ENCODE data around the gene TMEM254.
"Not testable (repeated sequence)": the region's sequence is repeated elsewhere in the genome, so short reads cannot be mapped to it uniquely, and the experiment has no call there.

TMEM254 gene, protein sequence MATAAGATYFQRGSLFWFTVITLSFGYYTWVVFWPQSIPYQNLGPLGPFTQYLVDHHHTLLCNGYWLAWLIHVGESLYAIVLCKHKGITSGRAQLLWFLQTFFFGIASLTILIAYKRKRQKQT

DNA sequence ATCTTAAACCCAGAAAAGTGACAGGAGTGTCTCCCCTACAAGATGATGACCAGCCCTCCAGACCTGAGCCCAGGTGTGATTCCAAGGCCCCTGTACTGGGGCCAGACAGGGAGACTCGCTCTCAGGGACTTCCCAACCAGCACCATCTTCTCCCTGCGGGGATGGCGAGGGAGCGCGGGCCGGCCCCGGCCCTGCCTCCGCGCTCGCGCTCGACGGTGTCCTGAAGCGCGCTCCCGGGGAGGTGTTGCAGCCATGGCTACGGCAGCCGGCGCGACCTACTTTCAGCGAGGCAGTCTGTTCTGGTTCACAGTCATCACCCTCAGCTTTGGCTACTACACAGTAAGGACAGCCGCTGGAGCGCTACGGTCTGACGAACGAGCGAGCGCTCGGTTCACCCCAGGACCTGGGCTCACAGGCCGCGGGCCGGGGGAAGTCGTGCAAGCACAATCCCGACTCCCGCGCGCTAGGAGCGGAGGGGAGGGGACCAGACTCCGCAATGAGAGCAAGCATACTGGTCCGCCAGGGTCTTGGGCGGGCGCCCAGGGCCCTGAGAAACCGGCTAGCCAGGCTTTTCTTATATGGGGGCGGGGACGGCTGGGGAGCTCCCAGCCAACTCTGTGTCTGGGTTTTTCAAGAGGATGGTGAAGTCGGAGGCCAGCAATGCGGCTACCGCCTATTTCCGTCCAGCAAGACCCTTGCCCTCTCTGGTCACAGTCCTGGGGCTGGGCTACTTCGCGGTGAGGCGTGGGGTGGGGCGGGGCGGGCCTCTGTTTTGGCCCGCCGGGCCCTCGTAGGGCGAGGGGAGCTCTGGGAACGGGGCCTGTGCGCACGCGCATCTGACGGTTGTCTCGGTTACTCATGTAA lies at the start of gene TMEM254:
TMEM254 (plus strand) TSS at position 218 of the 864 bp plus-strand sequence; CDS start at position 253, 35 bp downstream.
- peak; percentile 90 for DNase-seq

DNA sequence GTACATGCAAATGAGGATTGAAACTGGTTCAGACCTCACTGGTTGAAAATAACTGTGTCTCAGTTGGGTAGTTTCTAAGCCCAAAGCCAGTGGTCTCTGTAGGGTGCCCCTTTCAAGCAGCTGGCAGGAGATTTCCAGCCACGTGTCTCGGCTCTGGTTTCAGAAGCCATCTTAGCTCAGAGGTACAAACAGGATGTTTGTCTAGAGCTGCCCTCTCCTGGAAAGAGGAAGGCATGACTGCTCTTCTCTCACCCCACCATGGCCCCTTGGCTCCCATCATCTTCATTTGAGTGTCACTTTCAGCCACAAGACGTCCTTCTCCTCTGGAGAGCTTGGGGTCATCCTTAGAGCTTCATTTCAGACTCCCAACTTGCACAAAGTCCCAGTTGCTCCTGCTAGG lies 49.3 kb upstream of the TMEM254 start:
- not testable (repeated sequence) for DNase-seq

DNA sequence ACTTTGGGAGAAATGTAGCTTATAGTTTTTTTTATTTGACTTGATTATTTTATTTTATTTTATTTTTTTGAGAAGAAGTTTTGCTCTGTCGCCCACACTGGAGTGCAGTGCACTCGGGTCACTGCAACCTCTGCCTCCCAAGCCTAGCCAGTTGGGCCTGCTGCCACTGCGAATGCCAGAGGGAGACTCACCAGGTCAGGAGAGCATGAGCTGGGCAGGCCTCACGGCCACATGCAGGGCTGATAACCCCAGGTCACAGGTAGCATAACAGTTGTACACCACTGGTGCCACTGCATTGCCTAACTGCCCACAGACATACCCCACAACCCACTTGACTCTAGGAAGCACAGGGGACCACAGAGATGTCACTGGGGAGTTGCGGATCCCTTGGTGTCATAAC lies 48.6 kb upstream of the TMEM254 start:
- not testable (repeated sequence) for DNase-seq

DNA sequence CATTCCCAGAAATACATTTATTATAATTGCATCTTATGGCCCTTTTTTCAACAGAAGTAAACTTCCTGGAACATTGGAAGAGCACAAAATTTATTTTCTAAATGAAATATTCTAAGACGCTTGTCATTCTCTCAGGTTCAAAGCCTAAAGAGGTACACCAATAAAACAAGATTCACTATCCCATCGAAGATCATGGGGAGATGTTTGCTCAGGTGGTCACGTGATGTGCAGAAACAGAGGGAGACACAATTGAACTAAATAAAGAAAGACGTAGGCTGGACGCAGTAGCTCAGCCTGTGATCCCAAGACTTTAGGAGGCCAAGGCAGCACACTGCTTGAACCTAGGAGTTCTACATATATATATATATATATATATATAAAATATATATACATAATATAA lies 46.0 kb upstream of the TMEM254 start:
- DNase-seq: no peak

DNA sequence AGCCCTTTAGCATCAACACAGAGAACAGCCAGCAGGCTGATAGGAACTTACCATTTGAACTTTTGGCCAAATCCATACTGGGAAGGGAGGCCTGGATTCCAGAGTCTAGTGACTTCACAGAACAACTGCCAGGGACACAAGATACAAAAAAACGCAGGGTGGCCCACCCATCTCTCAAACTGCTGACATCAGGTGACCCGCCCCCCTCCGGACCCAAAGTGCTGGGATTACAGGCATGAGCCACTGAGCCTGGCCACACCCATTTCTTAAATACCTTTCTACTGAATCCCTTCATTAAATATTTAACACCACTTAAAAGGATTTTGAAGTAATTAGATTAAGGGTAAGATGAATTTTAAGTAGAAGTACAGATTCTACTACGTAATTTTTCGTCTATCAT lies 43.7 kb upstream of the TMEM254 start:
- DNase-seq: not testable (repeated sequence)

DNA sequence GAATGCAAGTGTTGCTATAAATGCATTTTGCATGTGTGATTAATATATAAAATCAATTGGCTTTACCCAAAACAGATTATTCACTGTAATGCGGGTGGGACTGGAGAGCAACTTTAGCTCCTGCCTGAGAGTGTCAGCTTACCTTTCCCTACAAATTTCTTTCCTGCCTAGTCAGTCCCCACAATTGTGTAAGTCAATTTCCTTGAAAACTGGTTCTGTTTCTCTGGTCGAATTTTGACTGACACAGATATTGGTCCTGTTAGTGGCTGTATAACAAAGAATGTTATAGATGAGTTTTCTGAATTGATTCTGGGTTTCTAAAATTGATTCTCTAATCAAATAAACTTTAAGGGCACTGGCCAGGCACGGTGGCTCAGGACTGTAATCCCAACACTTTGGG lies 43.0 kb upstream of the TMEM254 start:
- DNase-seq: not testable (repeated sequence)

DNA sequence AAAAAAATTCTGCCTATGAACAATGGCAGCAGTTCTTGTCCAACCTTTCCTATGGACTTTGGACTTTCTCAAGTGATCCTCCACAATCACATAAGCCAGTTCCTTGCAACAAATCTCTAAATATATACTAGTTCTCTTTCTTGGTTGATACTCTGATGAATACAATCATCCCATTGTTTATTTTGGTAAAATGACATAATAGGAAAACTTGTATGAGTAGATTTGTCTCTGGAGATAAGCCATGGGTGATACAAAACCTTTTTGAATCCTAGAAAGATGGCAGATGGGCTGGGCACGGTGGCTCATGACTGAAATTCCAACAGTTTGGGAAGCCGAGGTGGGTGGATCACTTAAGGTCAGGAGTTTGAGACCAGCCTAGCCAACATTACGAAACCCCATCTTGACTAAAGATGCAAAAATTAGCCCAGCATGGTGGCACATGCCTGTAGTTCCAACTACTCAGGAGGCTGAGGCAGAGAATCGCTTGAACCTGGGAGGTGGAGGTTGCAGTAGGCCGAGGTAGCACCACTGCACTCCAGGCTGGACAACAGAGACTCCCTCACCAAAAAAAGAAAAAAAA lies 41.5 kb upstream of the TMEM254 start:
- DNase-seq: not testable (repeated sequence)

DNA sequence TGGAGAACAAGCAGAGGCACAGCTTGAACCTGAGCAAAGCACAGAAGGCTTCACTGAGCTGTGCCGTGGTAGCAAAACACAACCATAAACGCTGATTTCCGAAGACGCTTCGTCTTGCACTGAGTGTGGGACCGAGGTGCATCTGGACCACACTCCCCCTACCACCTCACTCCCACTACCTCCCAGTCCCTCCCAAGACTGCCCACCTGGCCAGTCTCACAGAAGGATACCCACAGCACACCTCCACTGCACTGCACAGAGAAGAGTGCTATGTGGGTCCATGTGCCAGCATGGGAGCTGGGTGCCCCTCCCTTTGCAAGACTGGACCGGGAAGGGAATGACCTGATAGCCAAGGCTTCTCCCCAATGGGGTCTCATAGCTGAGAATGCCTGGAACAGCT lies 40.2 kb upstream of the TMEM254 start:
- not testable (repeated sequence) for DNase-seq

DNA sequence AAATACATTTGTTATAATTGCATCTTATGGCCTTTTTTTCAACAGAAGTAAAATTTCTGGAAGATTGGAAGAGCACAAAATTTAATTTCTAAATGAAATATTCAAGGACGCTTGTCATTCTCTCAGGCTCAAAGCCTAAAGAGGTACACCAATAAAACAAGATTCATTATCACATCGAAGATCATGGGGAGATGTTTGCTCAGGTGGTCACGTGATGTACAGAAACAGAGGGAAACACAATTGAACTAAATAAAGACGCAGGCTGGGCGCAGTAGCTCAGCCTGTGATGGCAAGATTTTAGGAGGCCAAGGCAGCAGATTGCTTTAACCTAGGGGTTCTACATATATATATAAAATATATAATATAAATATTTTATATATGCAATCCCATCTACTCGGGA lies 37.3 kb upstream of the TMEM254 start:
- no peak for DNase-seq

DNA sequence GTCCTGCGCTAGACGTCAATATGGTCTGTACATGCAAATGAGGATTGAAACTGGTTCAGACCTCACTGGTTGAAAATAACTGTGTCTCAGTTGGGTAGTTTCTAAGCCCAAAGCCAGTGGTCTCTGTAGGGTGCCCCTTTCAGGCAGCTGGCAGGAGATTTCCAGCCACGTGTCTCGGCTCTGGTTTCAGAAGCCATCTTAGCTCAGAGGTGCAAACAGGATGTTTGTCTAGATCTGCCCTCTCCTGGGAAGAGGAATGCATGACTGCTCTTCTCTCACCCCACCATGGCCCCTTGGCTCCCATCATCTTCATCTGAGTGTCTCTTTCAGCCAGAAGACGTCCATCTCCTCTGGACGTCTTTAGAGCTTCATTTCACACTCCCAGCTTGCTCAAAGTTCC lies 33.5 kb upstream of the TMEM254 start:
- not testable (repeated sequence) for DNase-seq

DNA sequence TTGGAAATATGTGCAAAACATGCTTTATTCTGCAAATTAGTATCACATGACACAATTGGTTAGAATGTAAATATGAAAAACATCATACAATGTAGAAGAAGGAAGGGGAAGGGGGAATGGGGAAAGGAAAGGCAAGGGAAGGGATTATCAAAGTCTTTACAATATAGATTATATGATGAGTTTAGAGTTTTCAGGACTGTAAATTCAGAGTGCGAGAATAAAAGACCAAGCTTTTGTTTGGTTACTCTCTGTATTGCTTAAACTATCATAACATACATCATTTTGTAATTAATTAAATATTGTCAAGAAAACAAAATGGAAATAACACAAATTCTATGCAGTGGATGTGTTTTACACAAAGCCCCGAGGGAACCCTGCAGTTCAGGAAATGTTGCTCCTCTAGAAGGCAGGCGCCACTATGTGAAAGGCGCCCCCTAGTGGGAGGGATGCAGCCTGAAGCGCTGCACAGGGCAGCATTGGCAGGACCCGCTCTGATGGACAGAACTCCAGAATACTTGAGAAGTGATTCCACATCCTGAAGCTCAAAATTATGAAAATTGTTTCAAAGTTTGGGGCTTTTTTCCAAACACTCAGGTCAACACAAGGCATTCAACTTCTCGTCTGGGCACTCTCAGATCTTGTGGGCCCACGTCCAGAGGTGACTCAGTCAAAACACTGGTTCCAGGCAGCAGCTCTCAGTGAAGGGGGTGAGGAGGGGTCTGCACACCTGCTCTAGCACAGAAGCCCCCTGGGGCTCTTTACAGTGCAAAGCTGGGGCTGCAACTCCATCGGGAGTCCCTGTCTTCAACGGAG lies 31.6 kb upstream of the TMEM254 start:
- DNase-seq: peak; percentile 67

DNA sequence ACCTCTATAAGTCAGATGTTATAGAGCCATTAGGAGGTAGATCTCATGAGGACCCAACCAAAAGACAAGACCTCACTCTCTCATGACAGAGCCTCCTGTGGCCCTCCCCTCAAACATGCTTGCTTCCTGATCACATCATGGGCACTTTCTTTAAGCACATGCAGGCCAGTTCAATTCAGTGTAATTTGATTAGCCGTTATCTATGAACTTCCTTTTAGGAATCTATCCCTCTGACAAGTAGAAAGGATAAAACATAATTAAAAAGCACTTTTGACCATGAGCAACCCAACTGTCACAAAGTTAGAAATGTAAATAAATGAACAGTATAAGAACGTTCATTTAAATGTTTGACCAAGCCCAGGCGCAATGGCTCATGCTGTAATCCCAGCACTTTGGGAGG lies 27.7 kb upstream of the TMEM254 start:
- DNase-seq: no peak

DNA sequence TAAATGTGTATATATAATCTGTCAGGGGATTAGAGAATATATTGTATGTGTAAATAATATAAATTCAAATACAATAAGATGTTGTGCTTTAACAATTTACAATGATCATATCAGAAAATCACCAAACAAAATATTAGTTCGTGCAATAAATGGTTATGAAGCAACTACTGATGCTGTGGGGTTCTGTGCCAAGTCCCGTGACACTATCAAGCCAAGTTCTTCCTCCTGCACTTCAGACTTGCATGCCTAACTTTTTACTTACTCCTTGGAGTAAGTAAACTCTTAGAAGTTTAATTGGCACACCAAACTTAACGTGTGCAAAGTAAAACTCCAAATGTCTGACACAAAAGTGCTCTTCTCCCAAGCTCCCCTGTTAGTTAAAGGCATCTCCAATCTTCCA lies 26.5 kb upstream of the TMEM254 start:
- DNase-seq: no peak

DNA sequence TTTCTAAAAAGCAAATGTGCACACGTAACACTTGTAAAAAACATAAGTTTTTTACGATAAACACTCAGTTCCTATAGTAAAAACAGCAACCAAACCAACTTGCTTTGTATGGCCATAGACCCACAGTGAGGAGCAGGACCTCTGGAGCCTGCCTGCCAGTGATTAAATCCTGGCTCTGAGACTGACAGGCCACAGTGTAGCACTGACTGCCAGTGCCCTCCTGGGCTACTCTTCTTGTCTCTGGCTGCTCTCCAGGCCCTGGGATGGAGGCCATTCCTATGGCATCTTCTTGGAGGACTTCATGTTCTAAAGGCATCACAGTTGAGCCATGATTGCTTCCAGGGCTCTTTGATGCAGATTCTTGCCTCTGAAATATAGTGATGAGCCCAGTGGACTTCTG lies 22.7 kb upstream of the TMEM254 start:
- no peak for DNase-seq

DNA sequence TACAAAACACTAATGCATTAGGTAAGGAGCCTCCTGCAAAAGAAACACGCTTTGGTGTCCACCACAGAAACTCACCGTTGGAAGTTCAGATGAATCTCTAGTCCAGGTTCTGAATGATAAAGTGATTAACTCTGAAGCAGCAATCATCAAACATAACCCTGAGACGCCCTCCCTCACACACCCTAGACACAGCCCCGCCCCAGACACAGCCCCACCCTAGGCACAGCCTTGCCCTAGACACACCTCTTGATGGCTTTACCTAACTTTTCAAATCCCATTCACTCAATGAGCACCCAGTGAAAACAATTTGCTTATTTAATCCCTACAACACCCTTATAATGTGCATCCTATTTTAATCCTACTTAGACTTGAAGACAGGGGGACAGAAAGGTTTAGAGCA lies 21.3 kb upstream of the TMEM254 start:
- no peak for DNase-seq

DNA sequence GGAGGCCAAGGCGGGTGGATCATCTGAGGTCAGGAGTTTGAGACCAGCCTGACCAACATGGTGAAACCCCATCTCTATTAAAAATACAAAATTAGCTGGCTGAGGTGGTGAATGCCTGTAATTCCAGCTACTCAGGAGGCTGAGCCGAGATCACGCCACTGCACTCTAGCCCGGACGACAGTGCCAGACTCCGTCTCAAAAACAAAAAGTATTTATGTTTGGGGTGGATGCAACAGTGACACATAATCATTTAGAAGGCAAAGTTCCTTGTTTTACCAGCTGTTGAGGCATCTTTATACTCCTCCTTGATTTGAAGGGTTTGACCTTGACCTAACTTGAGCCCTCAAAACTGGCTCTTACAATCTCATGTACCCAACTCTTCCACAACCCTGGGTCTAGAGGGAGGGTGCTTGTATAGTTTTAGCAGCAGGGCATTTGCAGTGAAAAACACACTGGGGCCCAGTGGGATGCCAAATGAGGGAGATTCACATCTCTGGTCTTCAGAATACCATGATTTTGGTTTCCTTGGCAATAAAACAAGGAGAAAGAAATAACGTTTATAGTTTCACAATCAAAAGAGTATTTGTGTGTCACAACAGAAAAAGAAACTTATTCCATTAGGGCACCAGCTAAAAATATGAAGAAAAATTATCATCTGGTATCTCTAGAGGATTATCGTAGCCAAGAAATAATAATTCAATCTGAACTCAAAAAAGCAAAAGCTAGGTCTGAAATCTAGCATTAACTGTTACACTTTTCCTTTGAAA lies 14.2 kb upstream of the TMEM254 start:
- no peak for DNase-seq

DNA sequence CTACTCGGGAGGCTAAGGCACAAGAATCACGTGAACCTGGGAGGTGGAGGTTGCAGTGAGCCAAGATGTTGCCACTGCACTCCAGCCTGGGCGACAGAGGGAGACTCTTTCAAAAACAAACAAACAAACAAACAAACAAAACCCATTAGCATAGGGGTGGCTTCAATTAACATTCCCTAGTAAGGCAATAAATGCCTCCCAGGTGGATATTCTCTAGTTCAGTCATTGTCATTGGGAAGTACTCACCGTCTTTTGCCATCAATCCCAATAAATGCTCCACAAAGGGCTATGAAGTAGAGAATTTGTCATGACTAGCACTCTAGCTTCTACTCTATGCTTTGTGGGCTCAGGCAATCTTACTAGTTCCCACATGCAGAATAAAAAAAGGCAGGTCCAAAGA lies 11.7 kb upstream of the TMEM254 start:
- no peak for DNase-seq

DNA sequence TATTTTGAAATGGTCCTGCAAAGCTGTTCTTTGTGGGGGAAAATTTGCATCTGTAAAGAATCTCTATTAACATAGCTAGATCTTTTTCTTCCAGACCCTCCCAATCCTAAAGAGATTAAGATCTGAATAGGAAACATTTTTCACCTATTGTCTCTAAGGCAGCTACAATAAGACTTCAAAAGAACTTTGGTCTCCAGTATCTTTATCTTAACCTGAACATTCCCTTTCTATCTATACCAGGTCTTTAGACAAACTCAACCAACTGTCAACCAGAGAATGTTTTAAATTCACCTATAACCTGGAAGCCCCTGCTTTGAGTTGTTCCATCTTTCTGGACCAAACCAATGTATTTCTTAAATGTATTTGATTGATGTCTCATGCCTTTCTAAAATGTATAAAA lies 10.6 kb upstream of the TMEM254 start:
- not testable (repeated sequence) for DNase-seq

DNA sequence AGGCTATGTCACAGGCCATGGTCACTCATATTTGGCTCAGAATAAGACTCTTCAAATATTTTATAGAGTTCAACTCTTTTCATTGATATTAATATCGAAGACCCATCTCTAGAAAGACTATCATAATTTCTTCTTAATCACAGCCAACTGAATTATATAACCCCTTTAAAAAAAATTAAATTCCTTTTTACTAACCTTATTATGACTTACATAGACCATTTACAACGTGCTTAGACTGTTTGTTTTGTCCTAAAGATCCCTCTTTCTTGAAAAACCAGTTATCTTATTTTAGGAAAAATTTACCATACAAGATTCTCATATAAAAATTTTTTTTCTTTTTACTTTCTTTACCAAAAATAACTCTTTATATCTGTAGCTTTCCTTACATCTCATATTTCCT lies 10.2 kb upstream of the TMEM254 start:
- DNase-seq: no peak

DNA sequence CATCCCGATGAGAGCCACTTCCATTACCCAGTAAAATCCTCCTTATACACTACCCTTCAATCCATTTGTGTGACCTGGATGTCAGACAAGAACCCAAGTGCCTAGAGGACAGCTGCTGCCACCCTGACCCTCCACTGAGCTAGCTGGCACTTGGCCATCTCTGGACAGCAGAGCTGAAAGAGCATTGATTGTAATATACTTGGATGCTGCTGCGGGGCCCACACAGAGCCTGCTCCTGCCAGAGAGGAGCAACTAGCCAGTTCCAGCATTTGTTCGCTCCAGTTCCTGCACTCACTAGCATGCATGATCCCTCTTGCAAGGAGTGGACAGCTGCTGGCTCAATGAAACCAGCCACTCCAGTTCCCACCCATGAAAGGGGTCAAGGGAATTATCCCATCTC lies 8.4 kb upstream of the TMEM254 start:
- no peak for DNase-seq

DNA sequence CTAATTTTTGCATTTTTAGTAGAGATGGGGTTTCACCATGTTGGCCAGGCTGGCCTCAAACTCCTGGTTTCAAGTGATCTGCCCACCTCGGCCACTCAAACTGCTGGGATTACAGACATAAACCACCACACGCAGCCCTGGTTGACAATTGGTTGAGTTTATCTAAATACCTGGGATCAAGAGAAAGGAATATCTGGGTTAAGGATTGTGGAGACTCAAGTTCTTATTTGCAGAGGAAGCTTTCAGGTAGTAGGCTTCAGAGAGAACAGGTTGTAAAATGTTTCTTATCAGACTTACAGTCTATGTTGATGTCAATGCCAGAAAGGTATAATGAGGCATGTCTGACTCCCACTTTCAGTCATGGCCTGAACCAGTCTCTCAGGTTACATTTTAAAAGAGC lies 5.9 kb upstream of the TMEM254 start:
- DNase-seq: no peak

DNA sequence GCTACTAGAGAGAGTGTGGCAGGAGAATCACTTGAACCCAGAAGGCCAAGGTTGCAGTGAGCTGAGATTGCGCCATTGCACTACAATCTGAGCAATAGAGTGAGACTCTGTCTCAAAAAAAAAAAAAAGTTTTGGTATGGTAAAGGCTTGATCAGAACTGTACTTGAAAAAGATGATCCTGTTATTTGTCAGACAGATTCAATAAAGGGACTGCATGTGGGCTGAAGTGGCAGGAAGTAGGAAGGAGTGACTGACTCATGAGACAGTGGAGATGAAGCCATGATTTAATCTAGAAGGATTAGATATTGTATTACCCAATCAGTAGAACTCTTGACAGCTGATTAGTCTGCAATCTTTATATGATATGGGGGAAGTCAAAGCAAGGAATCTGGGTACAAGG lies 2.7 kb upstream of the TMEM254 start:
- no peak for DNase-seq

Data from activated CD4-positive, alpha-beta T cell treated with anti-CD3 and anti-CD28 coated beads, Interleukin-2, amount 50 U/mL, for 1 hour (primary cell).